Upper lobe of right lung (tissue), 1 donor: ENCODE data around the gene VDR. TPM values are rescaled to one million over a fixed set of nuclear protein-coding genes. Genes with fewer than 3 reads are reported as not detected.
A peak's percentile ranks its signal among the peaks of the same experiment; 100 is the strongest.
"Not testable (repeated sequence)": the region's sequence is repeated elsewhere in the genome, so short reads cannot be mapped to it uniquely, and the experiment has no call there.

Source experiments
- ATAC-seq: fragments of 200-7000 bp; cut with Tn5 transposase; one replicate; pipeline ENCODE4 v1.9.1; 2020; ENCODE audit warnings: mild to moderate bottlenecking, moderate library complexity
- DNase-seq: peaks from one replicate; pipeline ENCODE4 v3.0.0-alpha.2; 2020
- H3K27ac ChIP-seq: fragments of 200-600 bp; one replicate; pipeline ENCODE4 v1.8.0; 2022
- H3K27me3 ChIP-seq: fragments of 200-600 bp; one replicate; pipeline ENCODE4 v1.8.0; 2022; ENCODE audit warnings: mild to moderate bottlenecking
- H3K36me3 ChIP-seq: fragments of 200-600 bp; one replicate; pipeline ENCODE4 v1.8.0; 2022
- H3K4me1 ChIP-seq: fragments of 200-600 bp; one replicate; pipeline ENCODE4 v1.8.0; 2022
- H3K4me3 ChIP-seq: fragments of 200-600 bp; one replicate; pipeline ENCODE4 v1.8.0; 2022; ENCODE audit warnings: mild to moderate bottlenecking
- H3K9me3 ChIP-seq: fragments of 200-600 bp; one replicate; pipeline ENCODE4 v1.8.0; 2022
- intact Hi-C: fragments of 100-400 bp; cut with DNase I; formaldehyde crosslinking; loops from one replicate; pipeline ENCODE4 v1.11.0; 2022
- total RNA-seq: library from RNA; stranded (reverse); fragmentation: NEBNext Ultra II Directional; extraction: Animal tissue kit (Norgen Biotek cat#: 25700); gene quantifications from one replicate; pipeline ENCODE4 v1.2.1, GENCODE V29; 2021
- TF ChIP-seq, protein P1 (sequence below): fragments of 200-600 bp; IDR thresholded peaks from one replicate; pipeline ENCODE4 v1.8.0; 2022; ENCODE audit warnings: antibody characterized with exemption
- donor health status: DM: no; HTN: yes; CAD: no; lungs with severe emphysema.

VDR gene
- total RNA-seq, 1 donor from 2014 or later, result 28.7 TPM

DNA sequence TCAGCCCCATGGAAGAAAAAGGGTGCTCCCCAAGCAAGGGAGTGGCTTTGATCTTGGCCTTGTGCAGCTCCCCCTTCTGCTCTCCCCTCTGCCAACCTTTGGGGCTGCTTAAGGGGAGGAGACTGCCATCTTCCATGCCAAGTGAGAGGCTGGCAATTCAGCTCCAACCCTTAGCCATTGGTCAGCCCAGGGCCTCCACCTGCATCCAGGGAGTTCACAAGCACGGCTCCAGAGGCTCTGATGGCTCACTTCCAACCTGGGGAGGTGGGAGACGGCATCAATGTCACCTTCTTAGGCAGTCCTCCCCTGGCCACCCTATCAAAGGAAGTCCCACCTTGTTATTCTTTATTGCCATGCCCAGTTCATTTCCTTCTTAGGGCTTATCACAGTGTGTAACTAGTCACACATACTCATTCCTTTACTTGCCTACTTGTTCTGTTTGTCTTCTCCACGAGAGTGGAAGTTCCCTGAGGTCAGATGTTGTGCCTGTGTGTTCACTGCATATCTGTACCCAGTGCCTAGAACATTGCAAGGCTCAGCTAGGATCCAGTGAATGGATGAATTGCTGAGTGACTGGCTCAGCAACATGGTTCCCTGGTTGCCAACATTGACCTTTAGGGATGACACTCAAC is 90.1 kb downstream of the VDR start:
- DNase-seq (no peak), ATAC-seq (no peak)
- intact Hi-C loops, result no loop called here
- no peaks in the 10 kb centered on the region for H3K36me3 ChIP-seq
- H3K4me1 ChIP-seq, result peaks cover 89% of the 10 kb centered on the region
- H3K9me3 ChIP-seq, result no peaks in the 10 kb centered on the region
- no peak overlapping the region for H3K4me3 ChIP-seq
- peak overlapping the region; percentile 97 for H3K27ac ChIP-seq
- H3K27me3 ChIP-seq, result no peaks in the 10 kb centered on the region
- TF ChIP-seq, protein P1, sequence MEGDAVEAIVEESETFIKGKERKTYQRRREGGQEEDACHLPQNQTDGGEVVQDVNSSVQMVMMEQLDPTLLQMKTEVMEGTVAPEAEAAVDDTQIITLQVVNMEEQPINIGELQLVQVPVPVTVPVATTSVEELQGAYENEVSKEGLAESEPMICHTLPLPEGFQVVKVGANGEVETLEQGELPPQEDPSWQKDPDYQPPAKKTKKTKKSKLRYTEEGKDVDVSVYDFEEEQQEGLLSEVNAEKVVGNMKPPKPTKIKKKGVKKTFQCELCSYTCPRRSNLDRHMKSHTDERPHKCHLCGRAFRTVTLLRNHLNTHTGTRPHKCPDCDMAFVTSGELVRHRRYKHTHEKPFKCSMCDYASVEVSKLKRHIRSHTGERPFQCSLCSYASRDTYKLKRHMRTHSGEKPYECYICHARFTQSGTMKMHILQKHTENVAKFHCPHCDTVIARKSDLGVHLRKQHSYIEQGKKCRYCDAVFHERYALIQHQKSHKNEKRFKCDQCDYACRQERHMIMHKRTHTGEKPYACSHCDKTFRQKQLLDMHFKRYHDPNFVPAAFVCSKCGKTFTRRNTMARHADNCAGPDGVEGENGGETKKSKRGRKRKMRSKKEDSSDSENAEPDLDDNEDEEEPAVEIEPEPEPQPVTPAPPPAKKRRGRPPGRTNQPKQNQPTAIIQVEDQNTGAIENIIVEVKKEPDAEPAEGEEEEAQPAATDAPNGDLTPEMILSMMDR, result no peak

DNA sequence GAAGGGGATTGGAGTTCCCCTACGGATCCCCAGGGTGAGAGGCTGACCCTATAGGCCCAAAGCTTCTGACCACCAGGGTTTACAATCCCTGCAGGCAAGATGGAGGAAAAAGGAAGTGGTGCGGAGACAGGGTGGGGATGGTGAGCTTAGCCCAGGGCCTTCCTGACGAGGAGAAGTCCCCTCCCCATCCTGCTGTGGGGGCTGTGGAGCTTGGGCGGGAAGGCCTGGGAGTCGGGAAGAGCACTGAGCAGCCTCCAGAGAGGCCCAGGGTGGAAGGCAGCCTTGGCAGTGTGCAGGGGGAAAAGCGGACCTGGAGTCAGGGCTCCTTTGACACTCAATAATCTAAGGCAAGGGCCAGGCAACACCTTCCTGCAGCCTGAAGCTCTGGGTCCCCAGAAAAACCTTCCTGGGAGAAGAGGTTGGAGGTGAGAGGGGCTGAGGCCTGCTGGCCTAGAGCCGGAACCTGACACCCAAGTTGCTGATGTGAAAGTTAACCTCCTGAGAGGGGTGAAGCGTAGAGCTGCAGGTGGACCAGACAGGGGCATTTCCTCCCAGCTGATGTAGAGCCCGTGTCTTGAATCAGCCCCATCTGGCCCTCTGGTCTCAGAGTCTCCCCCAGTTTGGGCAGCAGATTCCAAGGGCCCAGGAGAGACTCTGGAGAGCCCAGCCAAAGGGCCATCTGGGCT is 91.1 kb downstream of the VDR start:
- H3K27ac ChIP-seq, result peak overlapping the region; percentile 97
- DNase-seq (no peak), ATAC-seq (peak; percentile 10)
- TF ChIP-seq, protein P1, result no peak
- peak overlapping the region; percentile 45 for H3K4me3 ChIP-seq
- H3K4me1 ChIP-seq, result peaks cover 97% of the 10 kb centered on the region
- intact Hi-C loops, result no loop called here
- H3K9me3 ChIP-seq, result no peaks in the 10 kb centered on the region
- H3K27me3 ChIP-seq, result no peaks in the 10 kb centered on the region
- H3K36me3 ChIP-seq, result no peaks in the 10 kb centered on the region

DNA sequence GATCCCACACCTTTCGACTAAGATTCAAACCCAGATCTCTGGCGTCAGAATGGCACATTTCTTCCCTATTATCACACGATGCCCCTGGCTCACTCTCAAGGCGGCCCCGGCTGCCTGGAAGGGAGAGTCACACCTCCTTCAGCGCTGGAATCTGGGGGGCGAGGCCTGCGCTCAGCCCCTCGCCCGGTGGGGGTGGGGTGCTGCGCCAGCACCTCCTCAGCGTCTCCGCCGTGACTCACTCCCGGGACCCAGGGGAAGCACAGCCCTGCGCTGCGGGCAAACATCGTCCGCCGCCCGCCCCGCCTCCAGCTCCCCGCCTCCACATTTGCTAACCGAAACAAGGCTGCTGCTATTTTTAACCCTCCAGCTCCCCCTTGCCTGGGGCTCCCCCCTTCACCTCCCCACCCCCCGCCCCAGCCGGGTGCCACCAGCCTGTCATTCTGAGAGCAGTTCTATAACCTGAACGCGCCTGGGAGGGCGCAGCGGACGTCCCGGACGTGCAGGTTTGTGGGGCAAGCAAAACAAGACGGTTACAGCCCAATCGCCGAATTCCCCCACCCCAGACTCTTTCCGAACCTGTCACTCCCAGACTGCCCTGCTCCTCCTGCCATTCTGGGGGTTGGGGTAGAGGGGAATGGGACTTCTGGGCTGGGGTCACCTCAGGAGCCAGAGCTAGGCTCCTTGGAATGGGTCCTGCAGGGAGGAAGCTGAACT is 91.8 kb downstream of the VDR start:
- no peaks in the 10 kb centered on the region for H3K36me3 ChIP-seq
- H3K4me3 ChIP-seq, result peak overlapping the region; percentile 45
- TF ChIP-seq, protein P1, result no peak
- H3K27ac ChIP-seq, result peak overlapping the region; percentile 97
- peaks cover 97% of the 10 kb centered on the region for H3K4me1 ChIP-seq
- peak; percentile 95 for DNase-seq
- ATAC-seq, result peak; percentile 88
- no peaks in the 10 kb centered on the region for H3K27me3 ChIP-seq
- intact Hi-C loops, result no loop called here
- no peaks in the 10 kb centered on the region for H3K9me3 ChIP-seq

DNA sequence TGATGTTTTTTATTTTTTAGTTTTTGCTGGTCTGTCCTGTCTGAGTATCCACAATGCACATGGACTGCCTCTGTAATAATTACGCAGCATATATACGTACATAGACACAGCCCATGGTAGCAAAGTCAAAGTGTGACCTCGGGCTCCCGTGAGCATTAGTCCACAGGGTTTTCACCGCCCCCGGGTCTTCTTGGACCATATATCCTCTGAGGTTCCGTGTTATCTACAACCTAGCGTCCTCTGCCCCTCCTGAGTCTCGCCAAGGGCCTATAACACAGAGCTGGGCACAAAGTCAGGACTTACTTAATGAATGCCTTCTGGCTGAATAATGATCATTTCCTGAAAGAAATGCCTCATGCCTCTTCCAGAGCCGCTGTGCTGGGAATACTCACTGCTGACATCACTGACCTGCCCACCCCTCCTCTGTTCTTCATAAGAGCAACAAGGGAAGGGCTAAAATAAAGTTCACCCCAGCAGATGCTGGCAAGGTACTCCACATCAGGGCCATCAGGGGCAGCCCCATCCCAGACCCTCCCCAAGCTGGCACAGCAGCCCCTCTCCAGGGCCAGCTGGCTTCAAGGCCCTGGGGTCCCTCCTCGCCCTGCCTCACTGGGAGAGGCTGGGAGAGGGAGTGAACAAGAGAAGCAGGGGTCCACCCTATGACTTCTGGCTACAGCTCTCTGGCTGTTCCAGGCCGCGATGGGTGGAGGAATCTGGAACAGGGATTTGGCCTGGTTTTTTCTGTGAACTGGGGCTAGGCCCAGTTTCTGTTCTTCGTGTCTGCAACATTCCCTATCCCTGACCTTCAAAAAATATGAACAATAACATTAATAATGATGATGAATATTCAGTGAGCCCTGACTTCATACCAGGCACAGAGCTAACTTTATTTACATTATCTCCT is 93.0 kb downstream of the VDR start:
- DNase-seq (no peak), ATAC-seq (no peak)
- Histone ChIP-seq H3K4me3 (peak overlapping the region; percentile 45), H3K4me1 (peaks cover 97% of the 10 kb centered on the region), H3K27ac (peak overlapping the region; percentile 97), H3K9me3 (no peaks in the 10 kb centered on the region), H3K36me3 (no peaks in the 10 kb centered on the region), H3K27me3 (no peaks in the 10 kb centered on the region)
- TF ChIP-seq, protein P1, result no peak
- intact Hi-C loops, result no loop called here

DNA sequence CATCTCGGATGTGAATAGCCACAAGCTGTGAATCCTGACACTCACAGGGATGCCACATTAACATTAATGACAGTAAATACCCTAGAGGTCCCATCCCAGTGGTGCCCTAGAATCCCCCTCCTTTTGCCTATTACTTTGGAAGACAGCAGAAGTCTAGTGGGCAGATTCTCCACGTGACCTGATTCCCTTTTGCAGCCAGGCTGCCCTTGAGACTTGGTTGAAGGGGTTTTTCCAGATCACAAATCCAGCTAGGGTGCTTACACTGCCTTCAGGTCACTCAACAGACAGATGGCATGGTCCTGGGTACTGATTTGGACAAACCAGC is 93.8 kb downstream of the VDR start:
- DNase-seq (no peak), ATAC-seq (no peak)
- H3K27ac ChIP-seq, result peak overlapping the region; percentile 97
- TF ChIP-seq, protein P1, result no peak
- no peaks in the 10 kb centered on the region for H3K9me3 ChIP-seq
- no peaks in the 10 kb centered on the region for H3K36me3 ChIP-seq
- H3K4me3 ChIP-seq, result no peak overlapping the region
- intact Hi-C loops, result no loop called here
- H3K27me3 ChIP-seq, result no peaks in the 10 kb centered on the region
- peaks cover 97% of the 10 kb centered on the region for H3K4me1 ChIP-seq

DNA sequence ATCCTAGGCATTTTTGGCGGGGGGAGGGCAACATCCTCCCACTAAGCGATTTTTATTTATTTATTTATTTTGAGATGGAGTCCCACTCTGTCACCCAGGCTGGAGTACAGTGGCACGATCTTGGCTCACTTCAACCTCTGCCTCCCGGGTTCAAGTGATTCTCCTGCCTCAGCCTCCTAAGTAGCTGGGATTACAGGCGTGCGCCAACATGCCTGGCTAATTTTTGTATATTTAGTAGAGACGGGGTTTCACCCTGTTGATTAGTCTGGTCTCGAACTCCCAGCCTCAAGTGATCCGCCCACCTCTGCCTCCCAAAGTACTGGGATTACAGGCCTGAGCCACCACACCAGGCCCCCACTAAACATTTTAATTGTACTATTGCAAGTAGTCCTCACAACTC is 95.3 kb downstream of the VDR start:
- H3K4me3 ChIP-seq, ATAC-seq, H3K27me3 ChIP-seq, intact Hi-C loops, H3K36me3 ChIP-seq, DNase-seq, H3K9me3 ChIP-seq: not testable (repeated sequence)
- H3K4me1 ChIP-seq, result peaks cover 97% of the 10 kb centered on the region
- peak overlapping the region; percentile 97 for H3K27ac ChIP-seq
